HCT116 (cell line): ENCODE data around the gene FASTKD2. TPM values are rescaled to one million over a fixed set of nuclear protein-coding genes. Genes with fewer than 3 reads are reported as not detected.

Experiments
- ATAC-seq: fragments of 200-7000 bp; cut with Tn5 transposase; 2 replicates; pipeline ENCODE4 v1.9.1; 2020; ENCODE audit warnings: mild to moderate bottlenecking, moderate library complexity
- BruUV-seq: library from RNA; stranded (reverse); fragments of 400-500 nt; replicated peaks from 2 replicates; lab custom pipeline; 2021; lab: Mats Ljungman, UMichigan
- CTCF ChIA-PET: fragments of 300-600 bp; sonication (Branson Sonifier 250); formaldehyde crosslinking; loops from one replicate; lab custom pipeline; 2021; ENCODE audit warnings: antibody characterized with exemption; lab: Charles Lee
- POLR2A ChIA-PET: fragments of 300-600, 350-600 bp; sonication (Branson Sonifier 250); formaldehyde crosslinking; loops from one replicate; lab custom pipeline; 2021; ENCODE audit warnings: antibody characterized with exemption; lab: Charles Lee
- RAD21 ChIA-PET, 2 experiments: fragments of 300-600 bp; sonication (Branson Sonifier 250); formaldehyde crosslinking; loops; one replicate each; lab custom pipeline; 2023; ENCODE audit warnings: low total read pairs in 2 of 2; ENCODE audit not compliant: uncharacterized antibody in 2 of 2, unreplicated experiment in 2 of 2, low non-redundant PET in 1 of 2; lab: Charles Lee
- DNase-seq: peaks from one replicate; pipeline ENCODE4 v3.0.0-alpha.2; 2010; ENCODE audit warnings: low read depth, low spot score
- H2AFZ ChIP-seq: fragments of 200-600 bp; shearing (Covaris generic), sonication (generic); 2 replicates; pipeline ENCODE4 v1.6.1; 2017; ENCODE audit warnings: low read depth, mixed run types, mixed read lengths, antibody characterized with exemption, low read length; ENCODE audit not compliant: poor library complexity, severe bottlenecking
- H3K27ac ChIP-seq: 2 replicates; pipeline ENCODE4 v1.5.1; 2012; ENCODE audit warnings: low read depth, low read length
- H3K27me3 ChIP-seq: fragments of 200-600 bp; sonication (generic); 2 replicates; pipeline ENCODE4 v1.6.1; 2016; ENCODE audit warnings: mixed run types, low read length, mixed read lengths; ENCODE audit not compliant: insufficient read depth
- H3K36me3 ChIP-seq, 2 experiments: fragments of 200-500 bp in 1 of 2; fragments of 200-600 bp in 1 of 2; sonication (Bioruptor generic) in 1 of 2; sonication (generic) in 1 of 2; 2 replicates each; pipeline versions ENCODE4 v1.5.1 to v1.6.1; 2014 to 2016; ENCODE audit warnings: low read length in 2 of 2, inconsistent platforms in 1 of 2, mixed read lengths in 1 of 2, mixed run types in 1 of 2; ENCODE audit not compliant: insufficient read depth in 2 of 2, control insufficient read depth in 1 of 2
- H3K4me1 ChIP-seq, 2 experiments: fragments of 200-600 bp in 1 of 2; sonication (generic) in 1 of 2; 2 replicates each; pipeline versions ENCODE4 v1.5.1 to v1.6.1; 2012 to 2017; ENCODE audit warnings: low read length in 2 of 2, inconsistent platforms in 1 of 2, mild to moderate bottlenecking in 1 of 2, mixed read lengths in 1 of 2, mixed run types in 1 of 2, moderate library complexity in 1 of 2; ENCODE audit not compliant: insufficient read depth in 2 of 2, control insufficient read depth in 1 of 2
- H3K4me2 ChIP-seq: fragments of 200-600 bp; sonication (generic); 2 replicates; pipeline ENCODE4 v1.6.1; 2017; ENCODE audit warnings: mixed run types, low read length, mixed read lengths
- H3K4me3 ChIP-seq, 2 experiments: fragments of 200-600 bp in 1 of 2; sonication (generic) in 1 of 2; replicated peaks in 1 of 2; 2 replicates each; pipeline ENCODE4 v1.5.1; 2011 to 2016; ENCODE audit warnings: low read length in 2 of 2, control low read depth in 1 of 2, low read depth in 1 of 2, mild to moderate bottlenecking in 1 of 2, mixed read lengths in 1 of 2, mixed run types in 1 of 2
- H3K79me2 ChIP-seq: fragments of 200-600 bp; sonication (generic); 2 replicates; pipeline ENCODE4 v1.6.1; 2017; ENCODE audit warnings: mild to moderate bottlenecking, mixed run types, low read length, moderate library complexity, mixed read lengths; ENCODE audit not compliant: insufficient read depth
- H3K9ac ChIP-seq: fragments of 200-600 bp; sonication (generic); 2 replicates; pipeline ENCODE4 v1.6.1; 2016; ENCODE audit warnings: low read length, mixed read lengths
- H3K9me2 ChIP-seq: fragments of 200-600 bp; sonication (generic), shearing (Covaris generic); 2 replicates; pipeline ENCODE4 v1.6.1; 2017; ENCODE audit warnings: mixed run types, mild to moderate bottlenecking, moderate library complexity; ENCODE audit not compliant: insufficient read depth
- H3K9me3 ChIP-seq, 2 experiments: fragments of 200-500 bp in 1 of 2; fragments of 200-600 bp in 1 of 2; sonication (Bioruptor generic) in 1 of 2; sonication (generic) in 1 of 2; 2 replicates each; pipeline ENCODE4 v1.6.1; 2014 to 2017; ENCODE audit warnings: low read length in 2 of 2, mixed read lengths in 2 of 2, inconsistent platforms in 1 of 2, low read depth in 1 of 2, mild to moderate bottlenecking in 1 of 2, mixed run types in 1 of 2, moderate library complexity in 1 of 2; ENCODE audit not compliant: control insufficient read depth in 1 of 2, insufficient read depth in 1 of 2
- H4K20me1 ChIP-seq: fragments of 200-600 bp; sonication (generic), shearing (Covaris generic); 2 replicates; pipeline ENCODE4 v1.6.1; 2017; ENCODE audit warnings: mixed run types, mild to moderate bottlenecking, moderate library complexity; ENCODE audit not compliant: insufficient read depth
- CBX3 ChIP-seq: IDR thresholded peaks from 2 replicates; pipeline ENCODE4 v1.6.1; 2012; ENCODE audit warnings: low read depth
- CTCF ChIP-seq, 3 experiments: fragments of 200-600 bp in 1 of 3; sonication (generic) in 1 of 3; IDR thresholded peaks in 2 of 3; conservative IDR thresholded peaks in 1 of 3; 2 replicates each; pipeline ENCODE4 v1.5.1; 2012 to 2017; ENCODE audit warnings: low read depth in 2 of 3, low read length in 2 of 3, antibody characterized with exemption in 1 of 3, borderline replicate concordance in 1 of 3, control low read depth in 1 of 3, mild to moderate bottlenecking in 1 of 3, mixed read lengths in 1 of 3, mixed run types in 1 of 3, moderate library complexity in 1 of 3; ENCODE audit not compliant: insufficient read depth in 1 of 3
- EGR1 ChIP-seq: IDR thresholded peaks from 2 replicates; pipeline ENCODE4 v1.6.1; 2012; ENCODE audit warnings: low read depth
- POLR2A ChIP-seq: IDR thresholded peaks from 2 replicates; pipeline ENCODE4 v1.7.0; 2011; ENCODE audit warnings: borderline replicate concordance; ENCODE audit not compliant: insufficient read depth, insufficient read length; ENCODE audit errors: extremely low read depth
- intact Hi-C: fragments of 100-400 bp; cut with micrococcal nuclease; formaldehyde crosslinking; loops from 2 replicates; pipeline ENCODE4 v1.10.0; 2022
- total RNA-seq: library from RNA; stranded (reverse); gene quantifications from one replicate; pipeline ENCODE4 v1.2.1, GENCODE V29; 2021; ENCODE audit not compliant: unreplicated experiment

FASTKD2 gene
- total RNA-seq, 1 experiment from 2014 or later = 24.4 TPM

GRCh38 chr2:206776432-206776831, 11.0 kb downstream of the FASTKD2 start:
- Histone ChIP-seq H4K20me1 (no peaks in the 10 kb centered on the region), H3K79me2 (peaks cover 69% of the 10 kb centered on the region), H3K4me3 (no peak overlapping the region), H3K36me3 (peaks cover 20 to 53% of the 10 kb centered on the region in 2 experiments), H3K9ac (no peak overlapping the region), H3K9me3 (peaks cover 0 to 7% of the 10 kb centered on the region in 2 experiments; a peak in 1 of 4 replicates), H3K4me1 (no peaks in the 10 kb centered on the region), H3K27me3 (no peaks in the 10 kb centered on the region), H3K27ac (no peak overlapping the region), H3K4me2 (no peak overlapping the region), H2AFZ (no peak overlapping the region), H3K9me2 (no peaks in the 10 kb centered on the region)
- ChIA-PET CTCF (no interaction called here), RAD21 (no interaction called here), POLR2A (no interaction called here)
- DNase-seq (no peak), ATAC-seq (no peak)
- no TSS peak for BruUV-seq
- intact Hi-C loops = no loop called here
- TF ChIP-seq EGR1 (no peak), POLR2A (no peak)

GRCh38 chr2:206780671-206781070, 15.3 kb downstream of the FASTKD2 start:
- POLR2A ChIA-PET = no interaction called here
- CTCF ChIA-PET = interaction anchor here (0.6 to 1.1 kb wide), 3 partner anchors 86 to 461 kb away, joined by 3 to 4 read pairs (median 3); no protein-coding TSS in a partner anchor

More at GRCh38 chr2:206780671-206781070, 15.3 kb downstream of the FASTKD2 start:
- H3K9me2 ChIP-seq = no peaks in the 10 kb centered on the region
- no peak overlapping the region for H3K27ac ChIP-seq
- H3K9ac ChIP-seq = no peak overlapping the region
- H2AFZ ChIP-seq = no peak overlapping the region
- intact Hi-C loops = loop anchor here (1.0 to 2.0 kb wide), 3 partner anchors 87 to 388 kb away; no protein-coding TSS in a partner anchor
- BruUV-seq = no TSS peak
- DNase-seq (no peak), ATAC-seq (no peak)
- H3K9me3 ChIP-seq = peaks cover 0 to 7% of the 10 kb centered on the region in 2 experiments; a peak in 1 of 4 replicates
- H4K20me1 ChIP-seq = peaks cover 6% of the 10 kb centered on the region; the same call in 1 of the 2 replicates
- H3K27me3 ChIP-seq = no peaks in the 10 kb centered on the region
- H3K36me3 ChIP-seq = peaks cover 0 to 41% of the 10 kb centered on the region in 2 experiments; a peak in 3 of 4 replicates
- peak; percentile 16; the same call in 1 of the 2 replicates for TF ChIP-seq CBX3
- TF ChIP-seq CTCF (IDR thresholded peaks at IDR 0.05 in 2 of 3, conservative IDR thresholded peaks at IDR 0.05 in 1 of 3; ENCODE audit: borderline replicate concordance in 1 of 3, insufficient read depth in 1 of 3, low read depth in 2 of 3, low read length in 2 of 3) = no peak
- H3K79me2 ChIP-seq = peaks cover 91% of the 10 kb centered on the region
- RAD21 ChIA-PET = interaction anchor here in 1 of 2 experiments (0.7 kb wide), 1 partner anchor 14 kb away, joined by 7 read pairs; no protein-coding TSS in a partner anchor
- no peak overlapping the region for H3K4me2 ChIP-seq
- no peak overlapping the region for H3K4me3 ChIP-seq
- no peaks in the 10 kb centered on the region for H3K4me1 ChIP-seq
